HEK293T (cell line): Measurements from ENCODE around the gene SEC11A.

Experiments
- ARNT ChIP-seq: fragments of 450-650 bp; IDR thresholded peaks from 2 replicates; pipeline ENCODE4 v1.6.1; 2017; ENCODE audit warnings: mild to moderate bottlenecking
- ELF4 ChIP-seq: fragments of 450-650 bp; IDR thresholded peaks from 2 replicates; pipeline ENCODE4 v1.6.1; 2017; ENCODE audit warnings: antibody characterized with exemption
- FOXK2 ChIP-seq: fragments of 450-650 bp; IDR thresholded peaks from 2 replicates; pipeline ENCODE4 v1.6.1; 2016; ENCODE audit warnings: mild to moderate bottlenecking
- L3MBTL2 ChIP-seq: fragments of 450-650 bp; conservative IDR thresholded peaks from 2 replicates; pipeline ENCODE4 v1.6.1; 2016; ENCODE audit warnings: mild to moderate bottlenecking
- LEF1 ChIP-seq: fragments of 450-650 bp; IDR thresholded peaks from 2 replicates; pipeline ENCODE4 v1.6.1; 2017; ENCODE audit warnings: mild to moderate bottlenecking, borderline replicate concordance
- PKNOX1 ChIP-seq: fragments of 450-650 bp; IDR thresholded peaks from 2 replicates; pipeline ENCODE4 v1.6.1; 2016
- ZNF384 ChIP-seq: fragments of 450-650 bp; IDR thresholded peaks from 2 replicates; pipeline ENCODE4 v1.6.1; 2016

GRCh38 chr15:84752700-84753099 lies 36.8 kb upstream of the SEC11A start:
- TF ChIP-seq ELF4 (no peak), L3MBTL2 (no peak), PKNOX1 (no peak), FOXK2 (no peak), LEF1 (no peak), ARNT (no peak), ZNF384 (no peak)
